Hepatocyte (in vitro differentiated cells): ENCODE data around the gene ECT2. TPM values are rescaled to one million over a fixed set of nuclear protein-coding genes. Genes with fewer than 3 reads are reported as not detected.

Experiments
- DNase-seq: peaks from one replicate; pipeline ENCODE4 v3.0.0-alpha.2; 2016; ENCODE audit warnings: low spot score
- H2AFZ ChIP-seq: fragments of 200-600 bp; sonication (generic); 2 replicates; pipeline ENCODE4 v1.6.0; 2016; ENCODE audit warnings: antibody characterized with exemption, mild to moderate bottlenecking
- H3K27ac ChIP-seq: fragments of 200-600 bp; sonication (generic); 2 replicates; pipeline ENCODE4 v1.5.1; 2016; ENCODE audit warnings: mild to moderate bottlenecking
- H3K27me3 ChIP-seq: fragments of 200-600 bp; sonication (generic); 2 replicates; pipeline ENCODE4 v1.6.1; 2016
- H3K36me3 ChIP-seq: fragments of 200-600 bp; sonication (generic); replicated peaks from 2 replicates; pipeline ENCODE4 v1.5.1; 2016; ENCODE audit warnings: low read depth; ENCODE audit not compliant: insufficient read depth
- H3K4me1 ChIP-seq: fragments of 200-600 bp; sonication (generic); 2 replicates; pipeline ENCODE4 v1.5.1; 2016; ENCODE audit warnings: mild to moderate bottlenecking, moderate library complexity; ENCODE audit not compliant: insufficient read depth
- H3K4me2 ChIP-seq: fragments of 200-600 bp; sonication (generic); 2 replicates; pipeline ENCODE4 v1.6.0; 2016
- H3K4me3 ChIP-seq: fragments of 200-600 bp; sonication (generic); 2 replicates; pipeline ENCODE4 v1.5.1; 2016; ENCODE audit warnings: mild to moderate bottlenecking
- H3K79me2 ChIP-seq: fragments of 200-600 bp; sonication (generic); 2 replicates; pipeline ENCODE4 v1.6.0; 2017; ENCODE audit warnings: mild to moderate bottlenecking
- H3K9me2 ChIP-seq: fragments of 200-600 bp; sonication (generic); replicated peaks from 2 replicates; pipeline ENCODE4 v1.6.0; 2017; ENCODE audit warnings: mild to moderate bottlenecking; ENCODE audit not compliant: insufficient read depth
- H3K9me3 ChIP-seq: fragments of 200-600 bp; sonication (generic); 2 replicates; pipeline ENCODE4 v1.5.1; 2016; ENCODE audit warnings: low read depth, mild to moderate bottlenecking
- H4K20me1 ChIP-seq: fragments of 200-600 bp; sonication (generic); 2 replicates; pipeline ENCODE4 v1.6.0; 2016; ENCODE audit warnings: mild to moderate bottlenecking; ENCODE audit not compliant: insufficient read depth, poor library complexity, severe bottlenecking
- EZH2 ChIP-seq: fragments of 200-600 bp; sonication (generic); IDR thresholded peaks from 2 replicates; pipeline ENCODE4 v1.6.1; 2016; ENCODE audit warnings: antibody characterized with exemption, mild to moderate bottlenecking, borderline replicate concordance
- EZH2phosphoT487 ChIP-seq: fragments of 200-600 bp; sonication (generic); IDR thresholded peaks from one replicate; pipeline ENCODE4 v1.6.1; 2018; ENCODE audit warnings: antibody characterized with exemption, mild to moderate bottlenecking, low read depth, moderate library complexity; ENCODE audit not compliant: unreplicated experiment, severe bottlenecking
- WGBS: methylation state at CpG from one replicate; pipeline ENCODE4 v1.1.6; 2016; ENCODE audit warnings: low lambda C conversion rate; ENCODE audit errors: missing lambda C conversion rate; 5-methylcytosine and 5-hydroxymethylcytosine counted together
- polyA plus RNA-seq: library from polyadenylated mRNA; unstranded; fragments of >200 nt; fragmentation: Nextera tagmentation; extraction: Ambion mirVana; gene quantifications from 2 replicates; pipeline ENCODE4 v1.2.1, GENCODE V29; 2016
- total RNA-seq: library from RNA; depleted of rRNA; stranded (reverse); fragments of >200 nt; gene quantifications from 2 replicates; pipeline ENCODE4 v1.2.3, GENCODE V29; 2014
- TF ChIP-seq, protein P1 (sequence below): fragments of 200-600 bp; sonication (generic); IDR thresholded peaks from 2 replicates; pipeline ENCODE4 v1.5.1; 2016; ENCODE audit warnings: antibody characterized with exemption, mild to moderate bottlenecking; ENCODE audit not compliant: poor library complexity

Gene ECT2
- total and polyA plus RNA-seq, 2 experiments from 2014 or later: 9.3 to 16.7 TPM

DNA sequence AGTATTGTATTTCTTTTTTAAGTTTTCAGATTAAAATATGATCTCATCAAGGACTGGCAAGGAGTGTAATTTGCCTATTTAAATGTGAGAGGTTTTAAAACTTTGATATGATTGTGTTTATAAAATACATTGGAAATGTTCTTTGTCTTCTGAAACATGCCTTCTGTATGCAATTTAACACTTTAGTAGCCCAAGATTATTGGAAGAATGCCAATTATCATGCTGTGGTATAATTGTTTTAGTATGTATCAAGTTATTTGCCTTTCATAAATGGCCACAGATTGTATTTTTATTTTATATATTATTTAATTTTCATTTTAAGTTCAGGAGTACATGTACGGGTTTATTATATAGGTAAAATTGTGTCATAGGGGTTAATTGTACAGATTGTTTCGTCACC, 31.7 kb downstream of the ECT2 start:
- Histone ChIP-seq H3K9me2 (no peaks in the 10 kb centered on the region), H3K27ac (no peak overlapping the region), H4K20me1 (no peaks in the 10 kb centered on the region), H3K27me3 (no peaks in the 10 kb centered on the region), H2AFZ (no peak overlapping the region), H3K79me2 (no peaks in the 10 kb centered on the region), H3K36me3 (no peaks in the 10 kb centered on the region), H3K4me3 (no peak overlapping the region), H3K4me2 (no peak overlapping the region), H3K9me3 (no peaks in the 10 kb centered on the region), H3K4me1 (no peaks in the 10 kb centered on the region)
- no peak for DNase-seq
- TF ChIP-seq EZH2 (no peak), EZH2phosphoT487 (no peak)
- TF ChIP-seq, protein P1, sequence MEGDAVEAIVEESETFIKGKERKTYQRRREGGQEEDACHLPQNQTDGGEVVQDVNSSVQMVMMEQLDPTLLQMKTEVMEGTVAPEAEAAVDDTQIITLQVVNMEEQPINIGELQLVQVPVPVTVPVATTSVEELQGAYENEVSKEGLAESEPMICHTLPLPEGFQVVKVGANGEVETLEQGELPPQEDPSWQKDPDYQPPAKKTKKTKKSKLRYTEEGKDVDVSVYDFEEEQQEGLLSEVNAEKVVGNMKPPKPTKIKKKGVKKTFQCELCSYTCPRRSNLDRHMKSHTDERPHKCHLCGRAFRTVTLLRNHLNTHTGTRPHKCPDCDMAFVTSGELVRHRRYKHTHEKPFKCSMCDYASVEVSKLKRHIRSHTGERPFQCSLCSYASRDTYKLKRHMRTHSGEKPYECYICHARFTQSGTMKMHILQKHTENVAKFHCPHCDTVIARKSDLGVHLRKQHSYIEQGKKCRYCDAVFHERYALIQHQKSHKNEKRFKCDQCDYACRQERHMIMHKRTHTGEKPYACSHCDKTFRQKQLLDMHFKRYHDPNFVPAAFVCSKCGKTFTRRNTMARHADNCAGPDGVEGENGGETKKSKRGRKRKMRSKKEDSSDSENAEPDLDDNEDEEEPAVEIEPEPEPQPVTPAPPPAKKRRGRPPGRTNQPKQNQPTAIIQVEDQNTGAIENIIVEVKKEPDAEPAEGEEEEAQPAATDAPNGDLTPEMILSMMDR: no peak
- WGBS: 98% methylated on average over 2 of the region's 2 CpGs

- 94% methylated on average over 1 of the region's 1 CpG for WGBS
Observed at GRCh38 chr3:172786036-172786435, 35.5 kb downstream of the ECT2 start.

DNA sequence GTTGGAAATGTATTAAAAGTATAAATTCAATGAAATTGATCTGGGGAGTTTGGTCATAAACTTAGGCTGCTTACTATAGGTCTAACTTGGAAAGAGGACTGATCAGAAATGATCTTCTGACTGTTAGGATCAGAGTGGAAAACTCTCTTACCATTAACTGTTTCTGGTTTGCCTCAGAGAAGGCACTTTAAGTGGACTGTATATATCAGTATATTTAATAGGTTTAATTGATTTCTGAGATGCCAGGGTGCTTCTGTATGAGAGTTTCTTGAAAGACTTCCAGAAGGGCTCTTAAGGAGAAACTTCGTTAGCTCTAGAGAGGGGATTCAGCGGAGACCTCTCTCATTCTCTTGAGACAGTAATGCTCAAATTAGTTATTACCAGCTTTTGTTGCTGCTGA, 36.5 kb downstream of the ECT2 start:
- TF ChIP-seq EZH2: no peak
- TF ChIP-seq, protein P1: no peak
- TF ChIP-seq EZH2phosphoT487: no peak
- 100% methylated on average over 2 of the region's 2 CpGs for WGBS
- H2AFZ ChIP-seq: no peak overlapping the region
- H4K20me1 ChIP-seq: no peaks in the 10 kb centered on the region
- no peaks in the 10 kb centered on the region for H3K36me3 ChIP-seq
- H3K9me3 ChIP-seq: no peaks in the 10 kb centered on the region
- H3K9me2 ChIP-seq: no peaks in the 10 kb centered on the region
- H3K79me2 ChIP-seq: no peaks in the 10 kb centered on the region
- no peak for DNase-seq
- H3K4me1 ChIP-seq: no peaks in the 10 kb centered on the region
- H3K27me3 ChIP-seq: no peaks in the 10 kb centered on the region
- H3K27ac ChIP-seq: no peak overlapping the region
- H3K4me2 ChIP-seq: no peak overlapping the region
- H3K4me3 ChIP-seq: no peak overlapping the region

More at GRCh38 chr3:172786036-172786435, 35.5 kb downstream of the ECT2 start:
- Histone ChIP-seq H3K36me3 (no peaks in the 10 kb centered on the region), H3K4me2 (no peak overlapping the region), H3K9me3 (no peaks in the 10 kb centered on the region), H3K27ac (no peak overlapping the region), H3K27me3 (no peaks in the 10 kb centered on the region), H3K4me1 (no peaks in the 10 kb centered on the region), H3K79me2 (no peaks in the 10 kb centered on the region), H4K20me1 (no peaks in the 10 kb centered on the region), H3K9me2 (no peaks in the 10 kb centered on the region), H2AFZ (no peak overlapping the region), H3K4me3 (no peak overlapping the region)
- no peak for DNase-seq
- TF ChIP-seq EZH2phosphoT487 (no peak), EZH2 (no peak)
- TF ChIP-seq, protein P1: no peak

- 100% methylated on average over 1 of the region's 1 CpG for WGBS
- H3K4me3 ChIP-seq: no peak overlapping the region
- no peaks in the 10 kb centered on the region for H3K9me3 ChIP-seq
Observed at GRCh38 chr3:172787746-172788145, 37.2 kb downstream of the ECT2 start.

More at GRCh38 chr3:172787746-172788145, 37.2 kb downstream of the ECT2 start:
- H3K27me3 ChIP-seq: no peaks in the 10 kb centered on the region
- no peak overlapping the region for H3K4me2 ChIP-seq
- no peak overlapping the region for H2AFZ ChIP-seq
- H3K79me2 ChIP-seq: no peaks in the 10 kb centered on the region
- H3K4me1 ChIP-seq: no peaks in the 10 kb centered on the region
- H3K9me2 ChIP-seq: no peaks in the 10 kb centered on the region
- H4K20me1 ChIP-seq: no peaks in the 10 kb centered on the region
- H3K36me3 ChIP-seq: no peaks in the 10 kb centered on the region
- TF ChIP-seq EZH2phosphoT487 (no peak), EZH2 (no peak)
- TF ChIP-seq, protein P1: no peak
- no peak for DNase-seq
- H3K27ac ChIP-seq: no peak overlapping the region
